Ramos (cell line): ENCODE results near the gene CCDC170.
"Not testable (repeated sequence)": the region's sequence is repeated elsewhere in the genome, so short reads cannot be mapped to it uniquely, and the experiment has no call there.

Experiments used
- in situ Hi-C: fragments of 300-500 bp; cut with MboI; formaldehyde crosslinking; loops from one replicate; pipeline ENCODE4 v1.14.3; 2022; ENCODE audit warnings: low sequenced_read_pairs; ENCODE audit not compliant: unreplicated experiment

The CCDC170 gene

GRCh38 chr6:151493804-151494234, at the start of gene CCDC170:
Gene CCDC170 (plus strand): TSS chr6:151494017. CDS start chr6:151494129, 112 bp downstream.
- in situ Hi-C loops: no loop called here

- in situ Hi-C loops: no loop called here
Measured at GRCh38 chr6:151445482-151445881, 48.3 kb upstream of the CCDC170 start.

- in situ Hi-C loops: no loop called here
Measured at GRCh38 chr6:151447237-151447636, 46.6 kb upstream of the CCDC170 start.

GRCh38 chr6:151448623-151449022, 45.2 kb upstream of the CCDC170 start:
- in situ Hi-C loops: no loop called here

- in situ Hi-C loops: not testable (repeated sequence)
Measured at GRCh38 chr6:151450928-151451327, 42.9 kb upstream of the CCDC170 start.

- in situ Hi-C loops: no loop called here
Measured at GRCh38 chr6:151451417-151451949, 42.3 kb upstream of the CCDC170 start.

- in situ Hi-C loops: no loop called here
Measured at GRCh38 chr6:151451950-151452749, 41.7 kb upstream of the CCDC170 start, which contains the start of gene RMND1. Gene RMND1 (minus strand): TSS chr6:151452126. CDS start chr6:151445811, 6,315 bp downstream.

- in situ Hi-C loops: no loop called here
Measured at GRCh38 chr6:151452750-151453427, 40.9 kb upstream of the CCDC170 start.

GRCh38 chr6:151455751-151456398, 37.9 kb upstream of the CCDC170 start:
- in situ Hi-C loops: not testable (repeated sequence)

GRCh38 chr6:151461673-151462072, 32.1 kb upstream of the CCDC170 start:
- in situ Hi-C loops: no loop called here

GRCh38 chr6:151464702-151465101, 29.1 kb upstream of the CCDC170 start:
- in situ Hi-C loops: no loop called here

- in situ Hi-C loops: no loop called here
Measured at GRCh38 chr6:151475653-151476523, 17.9 kb upstream of the CCDC170 start.

- in situ Hi-C loops: no loop called here
Measured at GRCh38 chr6:151477726-151478125, 16.1 kb upstream of the CCDC170 start.

- in situ Hi-C loops: no loop called here
Measured at GRCh38 chr6:151478670-151479069, 15.1 kb upstream of the CCDC170 start.

GRCh38 chr6:151481786-151482185, 12.0 kb upstream of the CCDC170 start:
- in situ Hi-C loops: no loop called here

- in situ Hi-C loops: no loop called here
Measured at GRCh38 chr6:151482290-151482689, 11.5 kb upstream of the CCDC170 start.

GRCh38 chr6:151483994-151484393, 9.8 kb upstream of the CCDC170 start:
- in situ Hi-C loops: no loop called here

GRCh38 chr6:151488226-151488625, 5.6 kb upstream of the CCDC170 start:
- in situ Hi-C loops: no loop called here

- in situ Hi-C loops: no loop called here
Measured at GRCh38 chr6:151490996-151491395, 2.8 kb upstream of the CCDC170 start.
